ENCODE measurements around the gene FUCA1.
A peak's percentile ranks its signal among the peaks of the same experiment; 100 is the strongest.
"Not testable (repeated sequence)": the region's sequence is repeated elsewhere in the genome, so short reads cannot be mapped to it uniquely, and the experiment has no call there.

FUCA1 gene

DNA sequence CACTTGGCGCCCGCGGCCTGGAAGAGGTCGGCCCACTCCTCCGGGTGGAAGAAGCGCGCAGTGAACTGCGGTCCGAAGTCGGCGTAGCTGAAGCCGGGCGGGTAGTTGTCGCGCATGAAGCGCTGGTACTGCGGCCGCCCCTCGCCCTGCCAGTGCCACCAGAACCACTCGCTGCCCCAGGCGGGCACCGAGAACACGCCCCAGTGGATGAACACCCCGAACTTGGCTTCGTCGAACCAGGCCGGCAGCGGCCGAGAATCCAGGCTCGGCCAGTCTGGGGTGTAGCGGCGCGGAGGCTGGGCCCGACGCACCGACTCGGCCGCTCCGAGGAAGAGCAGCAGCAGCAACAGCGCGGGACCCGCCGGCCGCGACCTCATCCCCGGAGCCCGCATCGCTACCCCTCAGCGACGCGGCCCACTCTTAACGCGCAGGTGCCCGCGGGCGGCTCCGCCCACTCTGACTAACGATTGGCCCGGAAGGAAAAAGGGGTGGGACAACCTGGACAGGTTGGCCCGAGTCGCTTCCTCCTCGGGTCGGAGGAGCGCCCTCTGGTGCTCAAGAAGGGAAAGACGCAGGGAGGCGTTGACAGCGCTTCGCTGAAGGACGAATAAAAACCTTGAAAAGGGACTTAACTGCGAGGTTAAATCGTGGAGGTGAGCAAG is at the start of gene FUCA1:
TSS of gene FUCA1 (minus strand) at position 396 of the 662 bp plus-strand sequence. CDS start at position 392, 4 bp downstream.
- peak; percentile 94 for DNase-seq (ENCODE audit: low spot score)

- peak; percentile 75 for DNase-seq (ENCODE audit: low spot score)
These were observed 48.4 kb upstream of the FUCA1 start for GRCh38 chr1:23916209-23917131.

DNA sequence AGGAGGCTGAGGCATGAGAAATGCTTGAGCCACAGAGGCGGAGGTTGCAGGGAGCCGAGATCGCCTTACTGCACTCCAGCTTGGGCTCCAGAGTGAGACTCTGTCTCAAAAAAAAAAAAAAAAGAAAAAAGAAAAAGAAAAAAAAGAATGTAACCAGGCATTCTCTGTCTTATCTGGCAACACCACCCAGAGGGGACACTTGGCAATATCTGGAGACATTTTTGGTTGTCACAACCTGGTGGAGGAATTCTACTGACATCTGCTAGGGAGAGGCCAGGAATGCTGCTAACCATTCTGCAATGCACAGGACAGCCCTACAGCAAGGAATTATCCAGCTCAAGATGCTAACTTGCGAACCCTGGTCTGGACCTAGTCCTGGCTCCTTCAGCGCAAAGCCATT is 47.4 kb upstream of the FUCA1 start:
- DNase-seq (ENCODE audit: low spot score) = no peak

GRCh38 chr1:23914921-23915320 is 46.8 kb upstream of the FUCA1 start:
- DNase-seq (ENCODE audit: low spot score) = no peak

- no peak for DNase-seq (ENCODE audit: low spot score)
These were observed 45.3 kb upstream of the FUCA1 start, which contains the start of gene CNR2 for GRCh38 chr1:23913212-23913880. Gene CNR2, minus strand, starts transcription at chr1:23913362. Its CDS starts 37,745 bp downstream, at chr1:23875617.

GRCh38 chr1:23911921-23912320 is 43.8 kb upstream of the FUCA1 start:
- DNase-seq (ENCODE audit: low spot score) = no peak

DNA sequence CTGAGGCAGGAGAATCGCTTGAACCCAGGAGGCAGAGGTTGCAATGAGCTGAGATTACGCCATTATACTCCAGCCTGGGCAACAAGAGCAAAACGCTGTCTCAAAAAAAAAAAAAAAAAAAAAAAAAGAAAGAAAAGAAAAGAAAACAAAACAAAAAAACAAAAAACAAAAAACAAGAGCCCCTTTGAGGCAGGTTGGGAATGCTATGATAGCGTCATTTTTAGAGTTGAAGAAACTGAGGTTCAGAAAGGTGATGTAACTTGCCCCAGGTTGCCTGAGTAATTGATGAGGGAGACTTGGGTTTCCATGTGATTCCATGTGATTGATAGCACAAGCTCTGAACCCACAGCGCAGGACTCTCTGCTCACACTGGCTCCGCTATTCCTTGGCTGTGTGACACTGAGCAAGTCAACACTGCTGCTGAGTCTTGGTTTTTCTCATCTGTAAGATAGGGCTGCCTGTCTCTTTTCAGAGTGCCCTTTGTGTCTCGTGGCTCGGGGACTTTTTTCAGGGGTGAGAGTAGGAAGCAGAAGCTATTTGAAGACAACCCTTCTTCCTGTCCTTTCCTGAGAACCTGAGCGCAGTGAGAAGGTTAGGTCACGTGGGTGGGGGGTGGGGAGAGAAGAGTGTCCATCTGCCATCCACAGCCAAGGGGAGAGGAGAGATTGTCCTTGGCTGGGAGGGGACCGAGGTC is 42.6 kb upstream of the FUCA1 start:
- DNase-seq (ENCODE audit: low spot score) = no peak

GRCh38 chr1:23910144-23910543 is 42.1 kb upstream of the FUCA1 start:
- DNase-seq (ENCODE audit: low spot score) = no peak

DNA sequence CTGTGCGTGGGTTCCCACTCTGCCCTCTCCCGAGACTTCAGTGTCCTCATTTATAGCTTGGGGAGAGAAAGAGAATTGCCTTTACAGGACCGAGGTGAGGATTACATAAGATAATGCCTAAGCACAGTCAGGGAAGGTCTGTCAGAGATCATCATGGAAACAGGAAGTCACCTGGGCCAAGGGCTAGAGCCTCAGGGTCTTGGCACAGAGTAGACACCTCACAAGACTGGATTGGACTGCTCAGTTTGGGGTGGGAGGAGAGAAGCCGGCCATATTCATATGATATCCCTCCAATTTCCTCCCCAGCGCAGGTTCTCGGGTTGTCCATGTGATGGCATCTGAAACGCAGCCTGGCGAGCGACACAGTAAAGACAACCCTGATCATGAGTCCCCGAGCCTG is 41.3 kb upstream of the FUCA1 start:
- DNase-seq (ENCODE audit: low spot score) = no peak

DNA sequence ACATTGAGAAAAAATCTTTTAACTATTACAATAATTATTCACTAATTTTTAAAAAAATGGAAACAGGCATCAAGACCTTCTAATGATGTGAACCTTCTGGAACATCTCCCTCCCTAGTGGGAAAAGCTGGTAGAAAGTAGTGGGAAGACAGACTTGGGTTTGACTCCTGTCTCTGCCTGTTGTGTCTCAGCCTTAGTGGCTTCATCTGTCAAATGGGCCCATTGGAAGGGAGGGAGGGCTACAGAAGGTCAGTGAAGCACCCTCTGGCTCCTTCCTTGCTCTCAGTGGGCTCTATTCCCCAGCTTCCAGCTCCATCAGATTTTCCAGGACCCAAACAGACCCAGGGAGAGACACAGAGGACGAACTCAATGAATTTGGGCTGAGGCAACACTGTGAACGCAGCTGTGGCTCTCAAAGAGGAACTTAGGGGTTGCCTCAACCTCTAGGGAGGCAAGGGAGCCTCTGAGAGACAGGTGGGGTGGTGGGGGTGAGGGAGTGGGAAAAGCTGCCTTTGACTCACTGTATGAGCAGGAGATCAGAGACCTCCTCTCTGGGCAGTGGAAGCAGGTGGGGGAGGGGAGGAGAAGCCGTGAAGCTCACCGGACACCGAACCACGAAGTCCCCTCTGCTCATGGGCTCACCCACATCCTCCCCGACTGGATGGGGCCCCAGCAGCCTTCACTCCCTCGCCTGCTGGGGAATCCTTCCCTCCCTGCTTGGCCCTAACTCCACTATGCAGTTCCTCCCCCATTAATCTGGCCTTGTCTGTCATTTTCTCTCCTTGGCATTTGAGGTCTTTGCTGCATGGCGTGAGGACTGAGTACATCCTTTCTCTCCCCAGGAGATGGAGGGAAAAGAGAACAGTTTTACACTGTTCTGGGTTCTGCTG is 40.6 kb upstream of the FUCA1 start:
- no peak for DNase-seq (ENCODE audit: low spot score)

- DNase-seq (ENCODE audit: low spot score) = no peak
These were observed 38.6 kb upstream of the FUCA1 start for GRCh38 chr1:23906731-23907130.

- DNase-seq (ENCODE audit: low spot score) = no peak
These were observed 37.5 kb upstream of the FUCA1 start for GRCh38 chr1:23905461-23906025.

DNA sequence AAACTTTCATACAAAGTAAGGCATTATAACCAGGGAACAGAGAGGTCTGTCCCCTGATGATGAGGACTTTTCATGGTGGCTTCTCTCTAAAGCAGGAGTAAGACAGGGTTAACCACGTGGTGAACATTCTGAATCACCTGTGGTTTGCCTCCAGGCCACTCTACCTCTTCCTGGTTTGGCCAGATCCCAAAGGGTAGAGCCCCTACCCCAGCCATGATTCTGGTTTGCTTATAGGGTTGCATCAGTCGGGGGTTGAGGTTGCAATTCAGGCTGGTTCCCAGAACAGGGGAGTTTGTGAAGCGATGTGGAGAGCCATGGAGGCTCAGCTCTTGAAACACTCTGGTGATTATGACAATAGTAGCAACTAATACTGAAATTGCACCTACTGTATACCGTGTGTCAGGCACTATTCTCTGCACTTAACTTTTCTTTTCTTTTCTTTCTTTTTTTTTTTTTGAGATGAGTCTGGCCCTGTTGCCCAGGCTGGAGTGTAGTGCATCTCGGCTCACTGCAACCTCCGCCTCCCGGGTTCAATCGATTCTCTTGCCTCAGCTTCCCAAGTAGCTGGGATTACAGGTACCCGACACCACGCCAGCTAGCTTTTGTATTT is 36.8 kb upstream of the FUCA1 start:
- no peak for DNase-seq (ENCODE audit: low spot score)

GRCh38 chr1:23903754-23904153 is 35.7 kb upstream of the FUCA1 start:
- no peak for DNase-seq (ENCODE audit: low spot score)

- DNase-seq (ENCODE audit: low spot score) = no peak
These were observed 34.5 kb upstream of the FUCA1 start for GRCh38 chr1:23902321-23903278.

DNA sequence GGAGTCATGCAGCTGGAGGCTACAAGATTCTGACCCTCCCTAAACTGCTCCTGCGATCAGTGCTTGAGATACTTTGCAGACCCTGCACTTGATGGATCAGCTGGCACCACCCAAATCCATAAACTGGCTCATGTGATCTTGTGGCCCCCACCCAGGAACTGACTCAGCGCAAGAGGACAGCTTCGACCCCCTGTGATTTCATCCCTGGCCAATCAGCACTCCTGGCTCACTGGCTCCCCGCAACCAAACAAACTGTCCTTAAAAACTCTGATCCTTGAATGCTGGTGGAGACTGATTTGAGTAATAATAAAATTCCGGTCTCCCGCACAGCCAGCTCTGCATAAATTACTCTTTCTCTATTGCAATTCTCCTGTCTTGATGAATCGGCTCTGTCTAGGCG is 31.9 kb upstream of the FUCA1 start:
- not testable (repeated sequence) for DNase-seq (ENCODE audit: low spot score)

GRCh38 chr1:23899070-23899469 is 31.0 kb upstream of the FUCA1 start:
- no peak for DNase-seq (ENCODE audit: low spot score)

- DNase-seq (ENCODE audit: low spot score) = no peak
These were observed 29.0 kb upstream of the FUCA1 start for GRCh38 chr1:23897083-23897482.

DNA sequence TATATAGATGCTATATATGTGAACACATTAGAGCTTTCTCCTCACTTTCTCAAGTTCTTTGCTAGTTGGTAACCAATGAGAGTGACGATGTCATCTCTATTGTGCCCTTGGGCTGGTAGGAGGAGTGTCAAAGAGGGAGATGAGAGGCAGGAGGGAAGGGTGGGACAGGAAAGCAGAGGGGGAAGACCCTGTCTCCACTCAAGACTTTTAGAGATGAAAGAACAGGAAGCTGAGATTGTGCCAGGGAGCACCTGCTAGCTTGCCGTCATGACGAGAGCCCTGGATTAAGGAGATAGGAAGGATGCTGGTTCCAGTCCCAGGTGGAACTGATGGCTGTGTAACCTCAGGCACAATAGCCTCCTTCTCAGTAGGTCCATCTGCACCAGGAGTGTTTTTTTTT is 28.4 kb upstream of the FUCA1 start:
- DNase-seq (ENCODE audit: low spot score) = no peak
